Colonic mucosa (tissue), 4 donors: ENCODE data around the gene ZEB2. TPM values are rescaled to one million over a fixed set of nuclear protein-coding genes. Genes with fewer than 3 reads are reported as not detected.

Experiments
- DNase-seq: peaks from one replicate; pipeline ENCODE4 v3.0.0-alpha.2; 2020
- H3K27ac ChIP-seq: fragments of 200-600 bp; one replicate; pipeline ENCODE4 v1.8.0; 2021
- H3K27me3 ChIP-seq: fragments of 200-600 bp; one replicate; pipeline ENCODE4 v1.8.0; 2021
- H3K36me3 ChIP-seq: fragments of 200-600 bp; one replicate; pipeline ENCODE4 v1.8.0; 2021
- H3K4me1 ChIP-seq: fragments of 200-600 bp; one replicate; pipeline ENCODE4 v1.8.0; 2021; ENCODE audit warnings: mild to moderate bottlenecking
- H3K4me3 ChIP-seq: fragments of 200-600 bp; one replicate; pipeline ENCODE4 v1.8.0; 2021
- H3K9ac ChIP-seq, 2 donors: one replicate each; pipeline ENCODE4 v1.7.0; 2013; ENCODE audit warnings: control low read depth in 2 of 2, low read depth in 2 of 2, low read length in 2 of 2
- H3K9me3 ChIP-seq: fragments of 200-600 bp; one replicate; pipeline ENCODE4 v1.8.0; 2021
- CTCF ChIP-seq: fragments of 200-600 bp; IDR thresholded peaks from one replicate; pipeline ENCODE4 v1.8.0; 2022; ENCODE audit warnings: antibody characterized with exemption, mild to moderate bottlenecking
- intact Hi-C: fragments of 100-400 bp; cut with DNase I; formaldehyde crosslinking; loops from one replicate; pipeline ENCODE4 v1.14.1; 2022
- total RNA-seq, 2 donors: library from RNA; stranded (reverse); fragmentation: NEBNext Ultra II Directional in 1 of 2; extraction: Animal tissue kit (Norgen Biotek cat#: 25700) in 1 of 2; gene quantifications; one replicate each; pipeline ENCODE4 v1.2.1, GENCODE V29; 2021
- donor health status: healthy.
- donor health status: DM: no; HTN: no; CAD: no.
- donor health status: DM: no; HTN: no; CAD: no.

ZEB2 gene
- total RNA-seq, 2 donors from 2014 or later = 17.4 to 29.6 TPM

GRCh38 chr2:144390424-144391020 lies 129.4 kb downstream of the ZEB2 start:
- H3K4me1 ChIP-seq = no peaks in the 10 kb centered on the region
- no peak overlapping the region for H3K4me3 ChIP-seq
- DNase-seq = no peak
- no peaks in the 10 kb centered on the region for H3K9me3 ChIP-seq
- no peaks in the 10 kb centered on the region for H3K36me3 ChIP-seq
- no peak overlapping the region for H3K27ac ChIP-seq
- TF ChIP-seq CTCF = no peak
- no peak overlapping the region for H3K9ac ChIP-seq
- intact Hi-C loops = no loop called here
- H3K27me3 ChIP-seq = no peaks in the 10 kb centered on the region

DNA sequence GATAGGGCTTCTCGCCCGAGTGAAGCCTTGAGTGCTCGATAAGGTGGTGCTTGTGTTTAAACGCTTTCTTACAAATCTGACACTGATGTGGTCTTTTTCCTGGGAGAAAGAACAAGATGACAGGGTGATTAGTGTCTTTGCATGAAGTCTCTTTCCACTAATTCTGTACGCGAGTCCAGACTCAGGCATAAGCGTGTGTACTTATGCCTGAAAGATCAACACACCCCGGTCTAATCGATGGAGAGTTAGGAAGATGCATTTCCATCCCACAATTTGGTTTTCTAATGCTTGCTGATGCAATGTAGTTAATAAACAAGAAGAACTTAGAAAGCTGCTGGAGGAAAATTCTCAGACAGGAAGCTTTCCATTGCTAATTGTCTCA lies 130.0 kb downstream of the ZEB2 start:
- no peak for DNase-seq
- intact Hi-C loops = no loop called here
- H3K27me3 ChIP-seq = no peaks in the 10 kb centered on the region
- no peak overlapping the region for H3K27ac ChIP-seq
- no peaks in the 10 kb centered on the region for H3K36me3 ChIP-seq
- H3K4me1 ChIP-seq = no peaks in the 10 kb centered on the region
- no peak overlapping the region for H3K9ac ChIP-seq
- H3K9me3 ChIP-seq = no peaks in the 10 kb centered on the region
- peak overlapping the region; percentile 37 for H3K4me3 ChIP-seq
- TF ChIP-seq CTCF = no peak

DNA sequence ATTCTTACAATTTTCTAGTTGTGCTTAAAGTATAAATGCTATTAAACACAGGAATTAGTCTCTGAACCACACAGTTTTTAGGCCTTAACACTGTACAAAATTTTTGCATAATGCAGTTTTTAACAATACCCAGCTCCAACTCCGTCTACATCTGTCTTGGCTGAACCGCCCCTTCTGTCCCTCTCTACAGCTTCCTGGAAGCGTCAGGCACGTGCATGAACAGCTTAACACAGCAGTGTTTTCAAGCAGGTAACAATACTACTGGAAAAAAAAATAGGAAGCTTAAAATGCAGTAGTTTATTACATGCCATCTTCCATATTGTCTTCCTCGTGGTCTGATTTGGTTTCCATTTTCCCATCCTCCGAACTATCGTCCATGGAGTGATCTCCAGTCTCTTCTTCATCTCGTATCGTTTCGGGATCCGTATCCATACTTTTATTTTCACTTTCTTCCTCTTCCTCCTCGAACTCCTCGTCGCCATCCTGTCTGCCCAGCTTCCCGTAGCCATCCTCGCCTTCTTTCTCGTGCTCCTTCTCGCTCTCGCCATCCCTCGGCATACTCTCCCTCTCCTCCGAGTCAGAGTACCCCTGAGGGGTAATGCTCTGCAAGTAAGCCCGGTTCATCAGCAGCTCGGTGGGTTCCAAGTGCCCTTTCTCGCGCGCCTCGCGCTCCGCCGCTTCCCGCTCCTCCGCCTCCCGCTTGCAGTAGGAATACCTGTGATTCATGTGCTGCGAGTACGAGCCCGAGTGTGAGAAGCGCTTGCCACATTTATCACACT lies 130.6 kb downstream of the ZEB2 start:
- Histone ChIP-seq H3K9me3 (no peaks in the 10 kb centered on the region), H3K9ac (peak overlapping the region in 1 of 2 donors; percentile 29), H3K27ac (no peak overlapping the region), H3K4me1 (no peaks in the 10 kb centered on the region), H3K36me3 (no peaks in the 10 kb centered on the region), H3K27me3 (no peaks in the 10 kb centered on the region), H3K4me3 (peak overlapping the region; percentile 37)
- DNase-seq = peak; percentile 37
- no peak for TF ChIP-seq CTCF
- intact Hi-C loops = no loop called here

DNA sequence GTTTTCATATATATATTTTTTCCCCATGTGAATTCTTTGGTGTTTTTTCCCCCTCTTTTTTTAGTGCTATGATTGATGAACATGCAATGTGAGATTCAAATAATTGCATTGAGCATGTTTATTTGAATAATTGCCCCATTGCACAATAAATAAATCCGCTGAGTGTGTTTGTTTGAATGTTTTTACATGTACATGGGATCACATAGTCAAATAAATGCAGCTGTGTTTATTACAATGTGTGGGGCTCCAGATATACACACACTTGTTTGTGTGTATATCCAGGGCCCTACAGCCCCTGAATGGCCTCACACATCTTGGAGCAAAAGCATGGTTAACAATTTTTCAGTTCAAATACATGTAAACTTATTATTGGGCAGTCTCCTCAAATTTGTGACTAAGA lies 134.5 kb downstream of the ZEB2 start:
- no peaks in the 10 kb centered on the region for H3K9me3 ChIP-seq
- no peaks in the 10 kb centered on the region for H3K27me3 ChIP-seq
- H3K9ac ChIP-seq = no peak overlapping the region
- DNase-seq = no peak
- TF ChIP-seq CTCF = no peak
- intact Hi-C loops = no loop called here
- no peak overlapping the region for H3K27ac ChIP-seq
- no peaks in the 10 kb centered on the region for H3K36me3 ChIP-seq
- H3K4me3 ChIP-seq = no peak overlapping the region
- no peaks in the 10 kb centered on the region for H3K4me1 ChIP-seq

GRCh38 chr2:144383571-144384100 lies 136.3 kb downstream of the ZEB2 start:
- intact Hi-C loops = no loop called here
- Histone ChIP-seq H3K27me3 (no peaks in the 10 kb centered on the region), H3K4me1 (no peaks in the 10 kb centered on the region), H3K9me3 (no peaks in the 10 kb centered on the region), H3K9ac (no peak overlapping the region), H3K27ac (no peak overlapping the region), H3K4me3 (no peak overlapping the region), H3K36me3 (no peaks in the 10 kb centered on the region)
- TF ChIP-seq CTCF = no peak
- DNase-seq = no peak
